Measurements from ENCODE around the gene THPO. TPM values are rescaled to one million over a fixed set of nuclear protein-coding genes. Genes with fewer than 3 reads are reported as not detected.
A peak's percentile ranks its signal among the peaks of the same experiment; 100 is the strongest.

THPO gene
- total RNA-seq, 1 donor from 2014 or later, result 0.89 TPM

GRCh38 chr3:184384856-184385422, 6.9 kb upstream of the THPO start:
- DNase-seq (ENCODE audit: low spot score), result no peak

- DNase-seq (ENCODE audit: low spot score), result no peak
Measured at GRCh38 chr3:184384342-184384741, 6.3 kb upstream of the THPO start.

DNA sequence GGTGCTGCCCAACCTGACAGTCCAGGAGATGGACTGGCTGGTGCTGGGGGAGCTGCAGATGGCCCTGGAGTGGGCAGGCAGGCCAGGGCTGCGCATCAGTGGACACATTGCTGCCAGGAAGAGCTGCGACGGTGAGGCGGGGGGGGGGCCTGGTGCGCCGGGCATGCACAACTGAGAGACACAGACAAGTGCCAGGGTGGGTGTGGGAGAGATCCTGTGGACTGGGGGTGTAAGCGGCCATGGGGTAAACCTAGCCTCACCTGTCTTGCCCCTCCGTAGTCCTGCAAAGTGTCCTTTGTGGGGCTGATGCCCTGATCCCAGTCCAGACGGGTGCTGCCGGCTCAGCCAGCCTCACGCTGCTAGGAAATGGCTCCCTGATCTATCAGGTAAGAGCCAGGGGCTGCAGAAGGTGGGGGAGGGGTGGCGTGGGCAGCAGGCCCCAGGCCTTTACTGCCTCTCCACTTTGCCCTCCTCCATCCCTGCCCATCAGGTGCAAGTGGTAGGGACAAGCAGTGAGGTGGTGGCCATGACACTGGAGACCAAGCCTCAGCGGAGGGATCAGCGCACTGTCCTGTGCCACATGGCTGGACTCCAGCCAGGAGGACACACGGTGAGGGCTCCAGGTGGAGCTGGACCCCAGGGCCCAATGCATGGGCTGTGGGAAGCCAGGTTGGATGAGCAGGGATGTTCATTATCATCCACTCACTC, 5.2 kb upstream of the THPO start:
- DNase-seq (ENCODE audit: low spot score), result no peak

DNA sequence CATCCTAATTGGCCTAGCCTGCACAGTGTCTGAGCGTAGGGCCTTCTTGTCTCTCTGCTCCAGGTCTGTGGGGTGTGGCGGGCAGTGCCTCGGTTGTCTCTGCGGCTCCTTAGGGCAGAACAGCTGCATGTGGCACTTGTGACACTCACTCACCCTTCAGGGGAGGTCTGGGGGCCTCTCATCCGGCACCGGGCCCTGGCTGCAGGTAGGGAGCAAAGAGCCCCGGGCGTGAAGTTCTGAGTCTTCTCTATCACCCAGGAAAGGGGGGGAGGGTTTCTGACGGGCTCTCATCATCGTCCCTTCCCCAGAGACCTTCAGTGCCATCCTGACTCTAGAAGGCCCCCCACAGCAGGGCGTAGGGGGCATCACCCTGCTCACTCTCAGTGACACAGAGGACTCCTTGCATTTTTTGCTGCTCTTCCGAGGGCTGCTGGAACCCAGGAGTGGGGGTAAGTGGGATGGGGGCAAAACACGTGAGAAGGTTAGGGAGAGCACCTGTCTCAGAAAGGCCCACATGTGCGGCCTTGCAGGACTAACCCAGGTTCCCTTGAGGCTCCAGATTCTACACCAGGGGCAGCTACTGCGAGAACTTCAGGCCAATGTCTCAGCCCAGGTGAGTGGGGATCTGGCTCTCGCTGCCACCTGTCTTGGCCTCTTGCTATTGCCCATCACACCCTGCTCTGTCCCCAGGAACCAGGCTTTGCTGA, 4.5 kb upstream of the THPO start:
- no peak for DNase-seq (ENCODE audit: low spot score)

DNA sequence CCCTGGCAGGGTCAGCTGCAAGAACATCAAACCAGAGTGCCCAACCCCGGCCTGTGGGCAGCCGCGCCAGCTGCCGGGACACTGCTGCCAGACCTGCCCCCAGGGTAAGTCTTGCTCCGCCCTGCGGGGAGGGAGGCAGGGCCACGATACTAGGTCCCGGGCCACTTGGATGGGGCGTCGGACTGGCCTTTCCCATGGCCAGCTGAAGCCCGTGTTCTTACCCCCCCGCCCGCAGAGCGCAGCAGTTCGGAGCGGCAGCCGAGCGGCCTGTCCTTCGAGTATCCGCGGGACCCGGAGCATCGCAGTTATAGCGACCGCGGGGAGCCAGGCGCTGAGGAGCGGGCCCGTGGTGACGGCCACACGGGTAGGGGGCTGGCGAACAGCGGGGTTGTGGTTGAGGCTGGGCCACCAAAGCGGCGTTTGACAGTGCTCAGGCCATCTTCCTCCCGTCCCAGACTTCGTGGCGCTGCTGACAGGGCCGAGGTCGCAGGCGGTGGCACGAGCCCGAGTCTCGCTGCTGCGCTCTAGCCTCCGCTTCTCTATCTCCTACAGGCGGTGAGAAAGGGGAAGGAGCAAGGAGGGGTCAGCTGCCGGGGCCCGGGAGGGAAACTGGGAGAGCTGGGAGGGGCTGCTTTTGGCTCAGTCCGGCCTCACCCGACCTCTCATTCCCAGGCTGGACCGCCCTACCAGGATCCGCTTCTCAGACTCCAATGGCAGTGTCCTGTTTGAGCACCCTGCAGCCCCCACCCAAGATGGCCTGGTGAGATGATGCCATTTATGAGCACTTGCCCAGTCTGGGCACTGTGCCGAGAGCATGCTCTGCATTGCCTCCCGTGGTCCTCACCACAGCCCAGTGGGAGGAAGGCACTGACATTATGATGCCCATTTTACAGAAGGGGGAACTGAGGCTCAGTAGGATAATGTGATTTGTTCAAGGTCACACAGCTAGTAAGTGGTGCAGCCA, 3.5 kb upstream of the THPO start:
- no peak for DNase-seq (ENCODE audit: low spot score)

GRCh38 chr3:184380627-184381260, 2.7 kb upstream of the THPO start:
- no peak for DNase-seq (ENCODE audit: low spot score)

- peak; percentile 72 for DNase-seq (ENCODE audit: low spot score)
Measured at GRCh38 chr3:184380185-184380626, 2.2 kb upstream of the THPO start.

DNA sequence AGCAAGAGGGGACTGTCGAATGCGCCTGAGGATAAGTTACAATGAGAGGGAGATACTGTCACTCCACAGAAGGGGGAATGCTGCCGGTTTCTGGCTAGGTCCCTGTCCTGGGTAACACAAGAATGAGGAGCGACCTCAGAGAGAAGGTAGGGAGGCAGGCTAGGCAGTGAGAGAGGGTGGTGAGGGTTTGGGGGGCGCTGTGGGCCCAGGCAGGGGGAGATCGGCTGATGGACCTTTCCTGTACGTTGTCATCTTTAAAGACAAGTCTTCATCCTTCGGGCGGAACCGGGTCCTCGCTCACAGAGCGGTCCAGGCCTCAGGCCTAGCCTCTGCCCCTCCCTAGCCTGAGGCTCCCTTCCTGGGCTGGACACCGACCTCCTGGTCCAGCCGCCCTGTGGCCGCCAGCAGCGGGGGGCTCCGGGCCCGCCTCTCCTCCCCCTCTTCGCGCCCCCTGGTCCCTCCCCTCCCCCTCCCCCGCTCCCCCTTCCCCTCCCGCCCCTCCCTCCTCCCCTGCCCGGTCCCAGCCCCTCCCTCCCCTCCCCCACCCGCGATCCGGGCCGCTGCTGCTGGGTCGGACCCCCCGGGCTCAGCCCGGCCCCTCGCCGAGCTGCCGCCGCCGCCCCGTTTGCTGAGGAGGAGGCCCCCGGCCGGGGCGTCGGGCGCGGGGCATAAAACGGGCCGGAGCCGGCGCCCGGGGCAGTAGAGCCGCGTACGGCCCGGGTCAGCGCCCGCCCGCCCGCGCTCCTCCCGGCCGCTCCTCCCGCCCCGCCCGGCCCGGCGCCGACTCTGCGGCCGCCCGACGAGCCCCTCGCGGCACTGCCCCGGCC, 1.6 kb upstream of the THPO start, which contains the start of gene CHRD:
CHRD (plus strand) TSS at position 697 of the 827 bp plus-strand sequence. CDS start 265 bp downstream, outside the sequence.
- no peak for DNase-seq (ENCODE audit: low spot score)

GRCh38 chr3:184378651-184379357, 797 bp upstream of the THPO start:
- no peak for DNase-seq (ENCODE audit: low spot score)

- no peak for DNase-seq (ENCODE audit: low spot score)
Measured at GRCh38 chr3:184377374-184377773, 633 bp downstream of the THPO start.

DNA sequence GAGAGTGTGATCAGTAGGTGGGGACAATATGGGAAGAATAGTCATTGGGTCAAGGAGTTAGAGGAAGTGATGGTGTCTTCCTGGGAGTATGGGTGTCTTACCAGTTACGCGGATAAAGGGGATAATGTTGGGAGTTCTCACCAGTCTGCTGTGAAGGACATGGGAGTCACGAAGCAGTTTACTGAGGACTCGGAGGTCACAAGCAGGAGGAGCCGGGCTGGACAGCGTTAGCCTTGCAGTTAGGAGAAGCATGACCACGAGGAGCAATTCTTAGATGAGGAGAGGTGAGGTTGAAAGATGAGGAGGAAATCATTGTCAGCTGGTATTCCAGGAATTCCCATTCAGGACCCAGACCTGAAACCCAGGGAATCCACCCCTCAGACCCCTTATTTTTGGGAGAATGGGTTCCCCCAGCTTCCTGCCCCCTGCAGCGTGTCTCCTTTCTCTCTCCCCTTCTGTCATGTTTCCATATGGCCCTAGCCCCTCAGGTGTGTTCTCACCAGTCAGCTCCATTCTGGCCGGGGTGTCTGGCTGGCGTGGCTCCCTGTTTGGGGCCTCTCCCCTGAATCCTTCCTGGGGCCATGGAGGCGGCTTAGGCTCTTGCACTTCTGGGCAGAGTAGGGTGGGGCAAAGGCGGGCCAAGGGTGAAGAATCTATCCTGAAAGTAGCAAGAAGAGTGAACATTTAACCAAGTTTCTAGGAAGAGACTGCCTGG, 2.1 kb downstream of the THPO start:
- DNase-seq (ENCODE audit: low spot score), result no peak

DNA sequence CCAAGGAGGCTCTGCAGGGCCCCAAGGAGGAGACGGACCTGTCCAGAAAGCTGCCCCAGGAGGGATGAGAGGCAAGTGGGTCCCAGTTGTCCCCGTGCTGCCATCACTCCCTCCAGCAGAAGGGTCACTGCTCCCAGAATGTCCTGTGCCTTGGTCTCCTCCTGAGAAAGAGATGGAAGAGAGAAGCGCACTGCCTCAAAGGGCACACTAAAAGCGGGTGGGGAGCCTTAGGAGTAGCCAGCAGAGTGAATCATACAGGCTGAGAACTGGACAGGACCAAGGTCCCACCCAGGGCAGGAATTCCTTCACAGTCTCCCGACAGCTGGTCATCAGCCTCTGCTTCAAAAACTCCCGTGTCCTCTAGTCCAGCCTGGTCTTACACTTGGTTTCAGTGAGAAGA, 4.6 kb downstream of the THPO start:
- no peak for DNase-seq (ENCODE audit: low spot score)

DNA sequence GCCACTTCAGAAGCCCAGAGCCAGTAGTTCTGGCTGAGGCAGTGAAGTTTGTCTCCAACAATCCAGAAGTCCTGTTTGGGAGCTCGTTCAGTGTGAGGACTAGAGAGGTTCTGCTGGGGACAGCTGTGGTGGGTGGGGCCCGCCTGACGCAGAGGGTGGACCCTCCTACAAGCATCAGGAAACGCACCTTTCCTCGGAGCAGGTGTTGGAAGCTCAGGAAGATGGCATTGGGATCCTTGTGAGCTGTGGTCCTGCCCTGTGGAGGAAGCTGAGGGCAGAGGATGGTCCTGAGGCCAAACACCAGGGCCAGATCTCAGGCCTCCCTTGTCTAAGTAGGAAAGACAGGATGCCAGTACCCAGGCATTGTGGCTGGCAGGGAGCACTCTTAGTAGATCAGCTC, 5.1 kb downstream of the THPO start:
- no peak for DNase-seq (ENCODE audit: low spot score)

GRCh38 chr3:184372296-184372821, 5.6 kb downstream of the THPO start:
- DNase-seq (ENCODE audit: low spot score), result no peak

GRCh38 chr3:184371570-184372018, 6.4 kb downstream of the THPO start:
- DNase-seq (ENCODE audit: low spot score), result peak; percentile 81

GRCh38 chr3:184368586-184369183, 9.3 kb downstream of the THPO start:
- DNase-seq (ENCODE audit: low spot score), result no peak

GRCh38 chr3:184368116-184368515, 9.9 kb downstream of the THPO start:
- DNase-seq (ENCODE audit: low spot score), result no peak

GRCh38 chr3:184366619-184367289, 11.3 kb downstream of the THPO start:
- no peak for DNase-seq (ENCODE audit: low spot score)
